HepG2 (cell line): ENCODE results near the gene BBS12. TPM values are rescaled to one million over a fixed set of nuclear protein-coding genes. Genes with fewer than 3 reads are reported as not detected.

Experiments
- CEBPB ChIP-seq: IDR thresholded peaks from 2 replicates; pipeline ENCODE4 v1.6.1; 2011; ENCODE audit warnings: low read depth, low read length, improper control_type of control experiment, borderline replicate concordance
- HNF4G ChIP-seq, 2 experiments: sonication (generic) in 1 of 2; formaldehyde crosslinking in 1 of 2; IDR thresholded peaks; 2 replicates each; pipeline versions ENCODE4 v1.4.0 to v1.6.1; 2011 to 2020; ENCODE audit warnings: borderline replicate concordance in 2 of 2, low read depth in 2 of 2, mild to moderate bottlenecking in 2 of 2, low read length in 1 of 2, missing genetic modification reagents in 1 of 2, moderate library complexity in 1 of 2
- MATR3 ChIP-seq: sonication (generic); formaldehyde crosslinking; IDR thresholded peaks from 2 replicates; pipeline ENCODE4 v1.4.0; 2020; ENCODE audit warnings: missing genetic modification reagents
- MAZ ChIP-seq, 2 experiments: sonication (generic) in 1 of 2; formaldehyde crosslinking in 1 of 2; IDR thresholded peaks; 2 replicates each; pipeline versions ENCODE4 v1.5.0 to v1.6.1; 2012 to 2020; ENCODE audit warnings: low read depth in 2 of 2, mild to moderate bottlenecking in 2 of 2, borderline replicate concordance in 1 of 2, improper control_type of control experiment in 1 of 2, low read length in 1 of 2, missing genetic modification reagents in 1 of 2, moderate library complexity in 1 of 2
- NONO ChIP-seq, 2 experiments: fragments of 450-650 bp in 1 of 2; sonication (generic) in 1 of 2; formaldehyde crosslinking in 1 of 2; IDR thresholded peaks in 1 of 2; conservative IDR thresholded peaks in 1 of 2; 2 replicates each; pipeline versions ENCODE4 v1.6.1 to v1.8.0; 2017 to 2022; ENCODE audit warnings: mild to moderate bottlenecking in 1 of 2, missing genetic modification reagents in 1 of 2, moderate library complexity in 1 of 2
- ZFY ChIP-seq: sonication (generic); formaldehyde crosslinking; IDR thresholded peaks from 2 replicates; pipeline ENCODE4 v1.4.0; 2020; ENCODE audit warnings: missing genetic modification reagents
- ZNF34 ChIP-seq: sonication (generic); formaldehyde crosslinking; IDR thresholded peaks from 2 replicates; pipeline ENCODE4 v1.4.0; 2020; ENCODE audit warnings: mild to moderate bottlenecking, missing genetic modification reagents, borderline replicate concordance
- ZNF556 ChIP-seq: sonication (generic); formaldehyde crosslinking; IDR thresholded peaks from 2 replicates; pipeline ENCODE4 v1.4.0; 2020; ENCODE audit warnings: mild to moderate bottlenecking, missing genetic modification reagents, borderline replicate concordance
- ZNF772 ChIP-seq: sonication (generic); formaldehyde crosslinking; IDR thresholded peaks from 2 replicates; pipeline ENCODE4 v1.5.0; 2020; ENCODE audit warnings: mild to moderate bottlenecking, missing genetic modification reagents
- ZSCAN21 ChIP-seq: sonication (generic); formaldehyde crosslinking; IDR thresholded peaks from 2 replicates; pipeline ENCODE4 v1.8.0; 2022; ENCODE audit warnings: mild to moderate bottlenecking, missing genetic modification reagents, moderate library complexity, borderline replicate concordance
- polyA plus RNA-seq, 8 experiments: library from polyadenylated mRNA; depleted of rRNA in 3 of 8; stranded (reverse) in 7 of 8; unstranded in 1 of 8; fragments of >200 nt; fragmentation: Illumina TruSeq in 4 of 8; extraction: Trizol in 4 of 8; gene quantifications; 2 replicates each; pipeline versions ENCODE4 v1.2.1 to v1.2.3, GENCODE V29; 2011 to 2016; ENCODE audit warnings: low read depth in 4 of 8, missing spikeins in 1 of 8, mixed read lengths in 1 of 8; ENCODE audit not compliant: insufficient read depth in 1 of 8
- total RNA-seq, 5 experiments: library from RNA; depleted of rRNA; stranded (reverse); fragments of >200 nt; fragmentation: Illumina TruSeq; extraction: Trizol; gene quantifications; 2 replicates each; pipeline ENCODE4 v1.2.3, GENCODE V29; 2016; ENCODE audit warnings: low read depth in 1 of 5
- TF ChIP-seq, protein P1 (sequence below): IDR thresholded peaks from 2 replicates; pipeline ENCODE4 v1.4.0; 2020; ENCODE audit warnings: mild to moderate bottlenecking, missing genetic modification reagents
- TF ChIP-seq, protein P2 (sequence below): IDR thresholded peaks from 2 replicates; pipeline ENCODE4 v1.6.1; 2016; ENCODE audit warnings: low read depth
- TF ChIP-seq, protein P3 (sequence below): sonication (generic); formaldehyde crosslinking; IDR thresholded peaks from 2 replicates; pipeline ENCODE4 v1.4.0; 2020; ENCODE audit warnings: missing genetic modification reagents, borderline replicate concordance
- TF ChIP-seq, protein P4 (sequence below): sonication (generic); formaldehyde crosslinking; IDR thresholded peaks from 2 replicates; pipeline ENCODE4 v1.4.0; 2020; ENCODE audit warnings: missing genetic modification reagents
- TF ChIP-seq, protein P5 (sequence below): sonication (generic); formaldehyde crosslinking; IDR thresholded peaks from 2 replicates; pipeline ENCODE4 v1.4.0; 2020; ENCODE audit warnings: missing genetic modification reagents, borderline replicate concordance

The BBS12 gene
- total and polyA plus RNA-seq, 2 of the 13 experiments (the other 11 are each of a cell fraction or from before 2014, with no cell fraction given) = 0.32 to 1.7 TPM

DNA sequence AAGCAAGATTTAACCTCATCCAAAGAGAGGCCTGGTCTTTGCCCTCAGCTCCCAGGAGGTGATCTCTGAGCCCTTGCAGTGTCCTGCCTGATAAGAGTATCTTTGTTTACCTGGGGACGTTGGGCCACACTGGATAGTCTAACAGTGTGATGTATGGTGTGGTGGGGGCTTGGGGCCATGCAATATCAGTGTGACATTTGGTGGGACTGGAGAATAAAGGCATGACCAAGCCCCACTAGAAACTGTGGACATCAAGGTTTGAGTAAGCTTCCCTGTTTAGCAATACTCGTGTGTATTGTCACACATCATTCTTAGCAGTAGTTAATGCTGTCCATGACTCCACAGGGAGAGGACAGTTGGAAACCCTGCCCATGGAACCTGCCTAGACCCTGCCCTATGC, 34.4 kb downstream of the BBS12 start (continued):
- TF ChIP-seq, protein P1, sequence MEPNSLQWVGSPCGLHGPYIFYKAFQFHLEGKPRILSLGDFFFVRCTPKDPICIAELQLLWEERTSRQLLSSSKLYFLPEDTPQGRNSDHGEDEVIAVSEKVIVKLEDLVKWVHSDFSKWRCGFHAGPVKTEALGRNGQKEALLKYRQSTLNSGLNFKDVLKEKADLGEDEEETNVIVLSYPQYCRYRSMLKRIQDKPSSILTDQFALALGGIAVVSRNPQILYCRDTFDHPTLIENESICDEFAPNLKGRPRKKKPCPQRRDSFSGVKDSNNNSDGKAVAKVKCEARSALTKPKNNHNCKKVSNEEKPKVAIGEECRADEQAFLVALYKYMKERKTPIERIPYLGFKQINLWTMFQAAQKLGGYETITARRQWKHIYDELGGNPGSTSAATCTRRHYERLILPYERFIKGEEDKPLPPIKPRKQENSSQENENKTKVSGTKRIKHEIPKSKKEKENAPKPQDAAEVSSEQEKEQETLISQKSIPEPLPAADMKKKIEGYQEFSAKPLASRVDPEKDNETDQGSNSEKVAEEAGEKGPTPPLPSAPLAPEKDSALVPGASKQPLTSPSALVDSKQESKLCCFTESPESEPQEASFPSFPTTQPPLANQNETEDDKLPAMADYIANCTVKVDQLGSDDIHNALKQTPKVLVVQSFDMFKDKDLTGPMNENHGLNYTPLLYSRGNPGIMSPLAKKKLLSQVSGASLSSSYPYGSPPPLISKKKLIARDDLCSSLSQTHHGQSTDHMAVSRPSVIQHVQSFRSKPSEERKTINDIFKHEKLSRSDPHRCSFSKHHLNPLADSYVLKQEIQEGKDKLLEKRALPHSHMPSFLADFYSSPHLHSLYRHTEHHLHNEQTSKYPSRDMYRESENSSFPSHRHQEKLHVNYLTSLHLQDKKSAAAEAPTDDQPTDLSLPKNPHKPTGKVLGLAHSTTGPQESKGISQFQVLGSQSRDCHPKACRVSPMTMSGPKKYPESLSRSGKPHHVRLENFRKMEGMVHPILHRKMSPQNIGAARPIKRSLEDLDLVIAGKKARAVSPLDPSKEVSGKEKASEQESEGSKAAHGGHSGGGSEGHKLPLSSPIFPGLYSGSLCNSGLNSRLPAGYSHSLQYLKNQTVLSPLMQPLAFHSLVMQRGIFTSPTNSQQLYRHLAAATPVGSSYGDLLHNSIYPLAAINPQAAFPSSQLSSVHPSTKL (CRISPR knock-in tag) = peak; percentile 86
- TF ChIP-seq ZSCAN21 (peak; percentile 65; the same call in 1 of the 2 replicates), CEBPB (peak; percentile 29; the same call in 1 of the 2 replicates), ZNF772 (CRISPR knock-in tag) (no peak), MAZ (IDR thresholded peaks at IDR 0.05; ENCODE audit: borderline replicate concordance, low read depth, low read length) (no peak), MAZ (CRISPR knock-in tag; IDR thresholded peaks at IDR 0.05; ENCODE audit: low read depth) (0 out of 2 replicates have a peak, but pooled peaks have one; percentile 53), MATR3 (CRISPR knock-in tag) (no peak), ZNF34 (CRISPR knock-in tag) (no peak), NONO (IDR thresholded peaks at IDR 0.05) (no peak), NONO (CRISPR knock-in tag; conservative IDR thresholded peaks at IDR 0.05) (peak; percentile 78), HNF4G (IDR thresholded peaks at IDR 0.05; ENCODE audit: borderline replicate concordance, low read depth, low read length) (peak; percentile 83), HNF4G (CRISPR knock-in tag; IDR thresholded peaks at IDR 0.05; ENCODE audit: borderline replicate concordance, low read depth) (peak; percentile 71; the same call in 1 of the 2 replicates), ZNF556 (CRISPR knock-in tag) (0 out of 2 replicates have a peak, but pooled peaks have one; percentile 59), ZFY (CRISPR knock-in tag) (peak; percentile 38; the same call in 1 of the 2 replicates)
- TF ChIP-seq, protein P2, sequence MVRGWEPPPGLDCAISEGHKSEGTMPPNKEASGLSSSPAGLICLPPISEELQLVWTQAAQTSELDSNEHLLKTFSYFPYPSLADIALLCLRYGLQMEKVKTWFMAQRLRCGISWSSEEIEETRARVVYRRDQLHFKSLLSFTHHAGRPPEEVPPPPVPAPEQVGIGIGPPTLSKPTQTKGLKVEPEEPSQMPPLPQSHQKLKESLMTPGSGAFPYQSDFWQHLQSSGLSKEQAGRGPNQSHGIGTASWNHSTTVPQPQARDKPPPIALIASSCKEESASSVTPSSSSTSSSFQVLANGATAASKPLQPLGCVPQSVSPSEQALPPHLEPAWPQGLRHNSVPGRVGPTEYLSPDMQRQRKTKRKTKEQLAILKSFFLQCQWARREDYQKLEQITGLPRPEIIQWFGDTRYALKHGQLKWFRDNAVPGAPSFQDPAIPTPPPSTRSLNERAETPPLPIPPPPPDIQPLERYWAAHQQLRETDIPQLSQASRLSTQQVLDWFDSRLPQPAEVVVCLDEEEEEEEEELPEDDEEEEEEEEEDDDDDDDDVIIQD (CRISPR knock-in tag) = peak; percentile 94
- TF ChIP-seq, protein P3, sequence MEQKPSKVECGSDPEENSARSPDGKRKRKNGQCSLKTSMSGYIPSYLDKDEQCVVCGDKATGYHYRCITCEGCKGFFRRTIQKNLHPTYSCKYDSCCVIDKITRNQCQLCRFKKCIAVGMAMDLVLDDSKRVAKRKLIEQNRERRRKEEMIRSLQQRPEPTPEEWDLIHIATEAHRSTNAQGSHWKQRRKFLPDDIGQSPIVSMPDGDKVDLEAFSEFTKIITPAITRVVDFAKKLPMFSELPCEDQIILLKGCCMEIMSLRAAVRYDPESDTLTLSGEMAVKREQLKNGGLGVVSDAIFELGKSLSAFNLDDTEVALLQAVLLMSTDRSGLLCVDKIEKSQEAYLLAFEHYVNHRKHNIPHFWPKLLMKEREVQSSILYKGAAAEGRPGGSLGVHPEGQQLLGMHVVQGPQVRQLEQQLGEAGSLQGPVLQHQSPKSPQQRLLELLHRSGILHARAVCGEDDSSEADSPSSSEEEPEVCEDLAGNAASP = peak; percentile 38; the same call in 1 of the 2 replicates
- TF ChIP-seq, protein P4, sequence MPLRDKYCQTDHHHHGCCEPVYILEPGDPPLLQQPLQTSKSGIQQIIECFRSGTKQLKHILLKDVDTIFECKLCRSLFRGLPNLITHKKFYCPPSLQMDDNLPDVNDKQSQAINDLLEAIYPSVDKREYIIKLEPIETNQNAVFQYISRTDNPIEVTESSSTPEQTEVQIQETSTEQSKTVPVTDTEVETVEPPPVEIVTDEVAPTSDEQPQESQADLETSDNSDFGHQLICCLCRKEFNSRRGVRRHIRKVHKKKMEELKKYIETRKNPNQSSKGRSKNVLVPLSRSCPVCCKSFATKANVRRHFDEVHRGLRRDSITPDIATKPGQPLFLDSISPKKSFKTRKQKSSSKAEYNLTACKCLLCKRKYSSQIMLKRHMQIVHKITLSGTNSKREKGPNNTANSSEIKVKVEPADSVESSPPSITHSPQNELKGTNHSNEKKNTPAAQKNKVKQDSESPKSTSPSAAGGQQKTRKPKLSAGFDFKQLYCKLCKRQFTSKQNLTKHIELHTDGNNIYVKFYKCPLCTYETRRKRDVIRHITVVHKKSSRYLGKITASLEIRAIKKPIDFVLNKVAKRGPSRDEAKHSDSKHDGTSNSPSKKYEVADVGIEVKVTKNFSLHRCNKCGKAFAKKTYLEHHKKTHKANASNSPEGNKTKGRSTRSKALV (CRISPR knock-in tag) = 0 out of 2 replicates have a peak, but pooled peaks have one; percentile 40
- TF ChIP-seq, protein P5, sequence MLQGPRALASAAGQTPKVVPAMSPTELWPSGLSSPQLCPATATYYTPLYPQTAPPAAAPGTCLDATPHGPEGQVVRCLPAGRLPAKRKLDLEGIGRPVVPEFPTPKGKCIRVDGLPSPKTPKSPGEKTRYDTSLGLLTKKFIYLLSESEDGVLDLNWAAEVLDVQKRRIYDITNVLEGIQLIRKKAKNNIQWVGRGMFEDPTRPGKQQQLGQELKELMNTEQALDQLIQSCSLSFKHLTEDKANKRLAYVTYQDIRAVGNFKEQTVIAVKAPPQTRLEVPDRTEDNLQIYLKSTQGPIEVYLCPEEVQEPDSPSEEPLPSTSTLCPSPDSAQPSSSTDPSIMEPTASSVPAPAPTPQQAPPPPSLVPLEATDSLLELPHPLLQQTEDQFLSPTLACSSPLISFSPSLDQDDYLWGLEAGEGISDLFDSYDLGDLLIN = no peak
